Omental fat pad (tissue), 4 donors: ENCODE measurements around the gene AKAP13. TPM values are rescaled to one million over a fixed set of nuclear protein-coding genes. Genes with fewer than 3 reads are reported as not detected.

ENCODE experiments used
- ATAC-seq: fragments of 150-250 bp; one replicate; pipeline ENCODE4 v1.9.1; 2016; ENCODE audit warnings: mild to moderate bottlenecking, moderate library complexity; ENCODE audit not compliant: low FRiP score
- DNase-seq: peaks from one replicate; pipeline ENCODE4 v3.0.0-alpha.2; 2019; ENCODE audit warnings: low spot score
- CTCF ChIP-seq, 3 donors: fragments of 450-650 bp; IDR thresholded peaks; one replicate each; pipeline ENCODE4 v1.5.1; 2016 to 2017; ENCODE audit warnings: antibody characterized with exemption in 3 of 3, mild to moderate bottlenecking in 3 of 3, moderate library complexity in 2 of 3
- total RNA-seq, 4 donors: library from RNA; depleted of rRNA; stranded (reverse); fragments of >200 nt; gene quantifications; one replicate each; pipeline ENCODE4 v1.1.0, GENCODE V29; 2016

The AKAP13 gene
- total RNA-seq, 4 donors from 2014 or later, result 162 to 301 (median 216) TPM

DNA sequence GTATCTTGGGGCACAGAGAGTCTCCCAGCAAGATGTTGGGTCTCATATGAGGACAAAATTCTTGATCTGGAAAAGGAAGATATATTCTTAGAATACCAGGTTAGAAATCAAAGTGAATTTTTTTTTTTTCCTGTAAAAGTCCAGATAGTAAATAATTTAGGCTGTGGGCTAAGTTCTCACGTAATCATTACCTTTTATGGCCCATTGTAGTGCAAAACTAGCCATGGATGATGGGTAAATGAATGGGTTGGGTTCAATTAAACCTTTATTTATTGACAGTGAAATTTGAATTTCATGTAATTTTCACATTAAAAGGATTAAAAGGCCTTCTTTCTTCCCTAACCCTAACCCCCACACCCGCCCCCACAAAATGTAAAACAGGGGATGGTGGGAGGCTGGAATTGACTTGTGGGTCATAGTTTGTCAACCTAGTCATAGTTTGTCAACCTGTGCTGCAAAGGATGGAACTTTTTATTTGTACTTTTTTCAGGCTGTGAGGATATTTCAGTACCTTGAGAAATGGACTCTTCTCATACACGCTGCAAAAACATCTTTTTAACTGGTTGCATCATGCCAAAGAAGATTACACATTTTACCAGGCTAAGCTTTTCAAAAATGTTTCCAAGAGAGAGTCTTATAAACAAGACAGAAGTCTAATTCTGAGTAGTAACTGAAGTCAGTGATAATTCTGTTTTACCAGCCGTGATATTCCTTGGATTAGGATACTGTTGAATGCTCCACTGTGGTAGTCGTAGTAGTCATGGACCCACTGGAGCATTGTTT, 138.8 kb downstream of the AKAP13 start:
- no peak for TF ChIP-seq CTCF (IDR thresholded peaks at IDR 0.05)
- peak; percentile 51 for ATAC-seq
- DNase-seq, result no peak

DNA sequence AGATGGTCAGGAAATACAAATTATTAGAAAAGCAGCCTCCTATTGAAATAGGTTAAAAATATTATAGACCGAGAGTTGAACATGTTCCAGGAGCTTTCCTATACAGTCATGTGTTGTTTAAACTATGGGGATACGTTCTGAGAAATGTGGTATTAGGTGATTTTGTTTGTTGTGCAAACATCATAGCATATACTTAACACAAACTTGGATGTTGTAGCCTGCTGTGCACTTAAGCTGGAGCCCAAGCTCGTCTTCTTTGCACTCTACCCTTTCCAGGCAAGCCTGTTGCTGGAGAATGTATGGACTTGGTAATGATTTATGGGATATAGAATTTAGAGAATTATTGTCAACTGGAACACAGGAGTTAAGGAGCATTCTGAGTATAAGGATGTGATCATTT, 140.2 kb downstream of the AKAP13 start:
- DNase-seq (no peak), ATAC-seq (no peak)
- no peak for TF ChIP-seq CTCF (IDR thresholded peaks at IDR 0.05)

- no peak for TF ChIP-seq CTCF (IDR thresholded peaks at IDR 0.05)
- ATAC-seq (no peak), DNase-seq (no peak)
Measured at GRCh38 chr15:85523530-85523929, 143.1 kb downstream of the AKAP13 start.

- ATAC-seq, result no peak
- no peak for TF ChIP-seq CTCF (IDR thresholded peaks at IDR 0.05)
- DNase-seq, result no peak
Measured at GRCh38 chr15:85525755-85526154, 145.4 kb downstream of the AKAP13 start.

- ATAC-seq (no peak), DNase-seq (no peak)
- TF ChIP-seq CTCF (IDR thresholded peaks at IDR 0.05), result no peak
Measured at GRCh38 chr15:85527895-85528294, 147.5 kb downstream of the AKAP13 start.

DNA sequence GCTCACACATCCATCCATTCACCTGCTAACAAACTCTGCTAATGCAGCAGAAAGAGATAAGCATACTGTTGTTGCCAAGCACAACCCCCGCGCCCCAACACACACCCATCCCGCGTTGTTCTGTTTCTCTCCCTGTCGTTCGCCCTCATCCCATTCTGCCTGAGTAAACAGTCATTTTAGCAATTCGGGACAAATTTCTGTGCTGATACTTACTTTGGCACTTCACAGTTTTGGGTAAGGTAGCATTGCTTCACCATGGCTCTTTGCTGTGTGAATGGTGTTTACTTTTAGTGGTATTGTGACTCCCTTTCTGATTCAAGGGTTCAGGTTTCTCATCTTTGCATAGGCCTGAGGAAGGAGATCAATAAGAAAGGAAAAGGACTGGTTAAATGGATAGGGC, 149.7 kb downstream of the AKAP13 start:
- no peak for TF ChIP-seq CTCF (IDR thresholded peaks at IDR 0.05)
- DNase-seq (no peak), ATAC-seq (no peak)

DNA sequence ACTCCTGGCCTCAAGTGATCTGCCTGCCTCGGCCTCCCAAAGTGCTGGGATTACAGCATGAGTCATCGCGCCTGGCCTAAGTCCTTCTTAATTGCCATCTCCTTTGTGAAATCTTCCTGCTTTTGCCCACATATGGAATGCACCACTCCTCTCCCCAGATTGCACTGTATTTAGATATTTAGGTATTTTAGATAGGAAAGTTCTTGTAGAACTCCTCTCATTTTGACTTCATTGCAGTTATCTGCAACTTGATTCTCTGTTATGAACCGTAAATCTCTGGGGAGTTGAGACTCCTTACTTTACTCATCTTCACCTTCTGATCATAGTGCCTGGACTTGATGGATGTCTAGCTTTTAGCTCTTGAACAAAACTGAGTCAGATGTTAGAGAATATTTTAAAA, 150.7 kb downstream of the AKAP13 start:
- DNase-seq (no peak), ATAC-seq (peak; percentile 83)
- TF ChIP-seq CTCF (IDR thresholded peaks at IDR 0.05), result no peak
